HPDE6-E6E7 (cell line): ENCODE data around the gene AP2B1.
"Not testable (repeated sequence)": the region's sequence is repeated elsewhere in the genome, so short reads cannot be mapped to it uniquely, and the experiment has no call there.

Source experiments
- DNase-seq: peaks from one replicate; pipeline ENCODE4 v3.0.0; 2011; ENCODE audit warnings: missing footprints; ENCODE audit errors: extremely low spot score

The AP2B1 gene

DNA sequence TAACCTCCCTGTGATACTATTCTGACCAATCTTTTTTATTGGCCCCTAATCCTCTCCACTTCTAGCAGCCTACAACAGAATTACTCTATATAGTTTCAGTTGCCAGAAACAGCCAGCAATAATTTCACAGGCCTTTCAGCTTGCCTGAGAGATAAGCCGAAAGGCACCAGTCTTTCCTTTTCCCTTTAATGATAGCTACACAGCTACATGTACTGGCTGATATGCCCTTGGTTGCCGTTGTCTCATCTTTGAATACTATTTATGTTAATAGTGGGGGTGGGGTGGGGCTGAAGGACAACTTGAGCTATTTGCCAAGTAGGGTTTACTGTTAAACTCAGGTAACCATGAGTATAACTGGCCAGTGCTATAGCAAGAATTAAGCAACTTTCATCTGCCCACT, 108.5 kb downstream of the AP2B1 start:
- DNase-seq, result no peak

DNA sequence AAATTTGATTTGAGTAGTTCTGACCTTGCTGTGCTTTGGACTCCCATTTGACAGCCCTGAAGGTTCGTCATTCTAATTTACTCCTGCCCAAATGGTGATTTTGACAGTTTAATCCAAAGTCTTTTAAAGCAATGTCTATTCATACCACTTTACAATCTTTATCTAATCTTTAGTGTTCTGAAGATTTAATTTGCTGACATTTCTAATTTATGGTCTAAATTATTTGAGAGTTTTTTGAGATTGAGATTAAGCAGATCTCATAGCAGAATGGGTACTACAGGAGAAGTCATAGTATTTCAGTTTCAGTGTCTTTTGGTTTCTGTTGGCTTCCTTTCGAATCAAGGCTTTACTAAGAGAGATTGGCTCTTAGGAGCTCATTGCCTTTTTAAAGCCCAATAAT, 111.7 kb downstream of the AP2B1 start:
- no peak for DNase-seq

DNA sequence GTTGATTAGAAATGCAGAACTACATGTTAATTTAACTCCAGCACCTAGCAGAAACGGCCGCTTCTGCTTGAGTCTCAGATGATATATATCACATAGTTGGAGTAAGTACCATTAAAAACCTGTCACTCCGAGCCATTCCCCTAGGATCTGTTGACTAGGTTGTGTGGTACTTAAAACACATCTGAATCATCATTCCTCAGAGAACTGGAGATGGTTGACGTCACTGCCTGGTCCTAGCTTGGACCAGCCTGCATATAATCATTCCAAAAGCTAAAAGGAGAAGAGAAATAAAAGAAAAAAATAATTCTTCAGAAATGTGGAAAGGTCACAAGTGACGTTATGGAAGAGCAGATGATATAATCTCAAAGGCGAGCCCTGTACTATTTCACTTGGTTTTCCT, 113.0 kb downstream of the AP2B1 start:
- DNase-seq, result no peak

DNA sequence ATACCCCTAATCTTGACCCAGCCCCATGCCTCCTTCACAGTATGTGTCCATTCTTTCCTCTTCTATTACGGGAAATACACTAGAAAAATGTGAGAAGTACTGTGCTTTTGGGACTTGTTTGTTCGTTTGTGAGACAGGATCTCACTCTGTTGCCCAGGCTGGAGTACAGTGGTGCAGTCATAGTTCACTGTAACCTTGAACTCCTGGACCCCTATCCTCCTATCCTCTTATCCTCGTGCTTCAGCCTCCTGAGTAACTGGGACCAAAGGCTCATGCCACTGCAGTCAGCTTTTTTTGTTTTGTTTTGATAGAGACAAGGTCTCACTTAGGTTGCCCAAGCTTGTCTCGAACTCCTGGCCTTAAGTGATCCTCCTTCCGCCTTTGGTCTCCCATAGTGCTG, 114.4 kb downstream of the AP2B1 start:
- no peak for DNase-seq

DNA sequence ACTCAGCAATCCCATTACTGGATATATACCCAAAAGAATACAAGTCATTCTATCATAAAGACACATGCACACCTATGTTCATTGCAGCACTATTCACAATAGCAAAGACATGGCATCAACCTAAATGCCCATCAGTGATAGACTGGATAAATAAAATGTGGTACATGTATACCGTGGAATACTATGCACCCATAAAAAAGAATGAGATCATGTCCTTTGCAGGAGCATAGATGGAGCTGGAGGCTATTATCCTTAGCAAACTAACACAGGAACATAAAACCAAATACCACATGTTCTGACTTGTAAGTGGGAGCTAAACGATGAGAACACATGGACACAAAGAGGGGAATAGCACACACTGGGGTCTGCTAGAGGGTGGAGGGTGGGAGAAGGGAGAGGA, 116.2 kb downstream of the AP2B1 start:
- DNase-seq, result not testable (repeated sequence)

DNA sequence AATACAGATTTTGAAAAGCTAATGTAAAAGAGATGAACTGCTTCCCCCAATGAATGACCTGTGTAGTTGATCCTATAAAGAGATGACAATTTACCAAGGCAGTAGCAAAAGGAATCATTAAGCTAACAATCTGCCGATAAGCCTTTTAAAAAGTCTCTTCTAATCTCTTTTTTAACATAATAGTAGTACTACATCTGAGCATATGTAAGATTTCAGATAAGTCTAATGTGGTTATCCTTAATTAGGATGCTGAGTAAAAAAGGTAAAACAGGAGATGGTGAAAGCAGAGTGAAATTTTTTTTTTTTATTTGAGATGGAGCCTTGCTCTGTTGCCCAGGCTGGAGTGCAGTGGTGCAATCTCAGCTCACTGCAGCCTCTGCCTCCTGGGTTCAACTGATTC, 118.1 kb downstream of the AP2B1 start:
- no peak for DNase-seq

DNA sequence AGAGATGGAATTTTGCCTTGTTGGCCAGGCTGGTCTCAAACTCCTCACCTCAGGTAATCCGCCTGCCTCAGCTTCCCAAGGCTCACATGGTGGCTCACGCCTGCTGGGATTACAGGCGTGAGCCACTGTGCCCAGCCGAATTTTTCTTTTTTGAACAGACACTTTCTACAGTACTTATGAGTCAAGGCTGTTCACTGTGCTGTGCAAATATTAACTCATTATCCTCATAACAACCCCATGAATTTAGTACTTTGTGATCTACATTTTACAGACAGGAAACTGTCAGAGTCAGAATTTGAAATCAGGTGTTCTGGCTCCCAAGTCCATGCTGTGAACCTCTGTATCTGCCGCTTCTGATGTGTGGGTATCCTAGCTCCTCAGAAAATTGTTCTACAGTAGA, 118.6 kb downstream of the AP2B1 start:
- no peak for DNase-seq

DNA sequence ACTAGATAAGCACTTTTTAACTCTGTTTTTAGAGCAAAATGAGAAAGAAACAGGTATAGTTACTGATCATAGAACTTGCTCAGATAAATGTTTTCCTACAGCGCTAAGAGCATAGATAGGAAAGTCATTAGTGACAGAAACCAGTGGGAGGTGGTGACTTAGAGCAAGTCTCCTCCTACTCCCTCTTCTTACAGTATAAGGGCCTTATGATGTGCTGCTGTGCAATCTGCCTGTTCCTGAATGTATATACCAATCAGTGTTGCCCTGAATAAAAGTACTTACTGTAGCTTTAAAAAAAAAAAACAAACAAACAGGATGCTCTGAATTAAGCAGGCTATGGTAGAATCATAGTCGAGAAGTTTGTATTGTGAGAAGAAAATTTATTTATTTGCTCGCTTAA, 121.0 kb downstream of the AP2B1 start:
- no peak for DNase-seq

DNA sequence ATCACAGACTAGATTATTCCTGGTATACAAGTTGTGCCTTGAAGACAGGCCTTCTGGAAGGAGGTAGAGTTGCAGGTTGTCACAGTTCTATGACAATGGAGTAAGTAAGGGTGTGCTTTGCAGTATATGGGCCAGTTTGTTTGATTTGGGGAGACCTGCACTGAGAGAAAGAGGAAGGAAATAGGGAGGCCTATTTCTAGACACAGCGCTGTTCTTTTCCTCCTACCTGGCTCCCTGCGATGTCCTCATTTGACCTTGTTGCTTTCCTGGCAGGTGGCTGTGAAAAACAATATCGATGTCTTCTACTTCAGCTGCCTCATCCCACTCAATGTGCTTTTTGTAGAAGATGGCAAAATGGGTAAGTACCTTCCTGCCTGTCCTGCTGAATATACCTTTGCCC, 121.8 kb downstream of the AP2B1 start:
- DNase-seq, result no peak

DNA sequence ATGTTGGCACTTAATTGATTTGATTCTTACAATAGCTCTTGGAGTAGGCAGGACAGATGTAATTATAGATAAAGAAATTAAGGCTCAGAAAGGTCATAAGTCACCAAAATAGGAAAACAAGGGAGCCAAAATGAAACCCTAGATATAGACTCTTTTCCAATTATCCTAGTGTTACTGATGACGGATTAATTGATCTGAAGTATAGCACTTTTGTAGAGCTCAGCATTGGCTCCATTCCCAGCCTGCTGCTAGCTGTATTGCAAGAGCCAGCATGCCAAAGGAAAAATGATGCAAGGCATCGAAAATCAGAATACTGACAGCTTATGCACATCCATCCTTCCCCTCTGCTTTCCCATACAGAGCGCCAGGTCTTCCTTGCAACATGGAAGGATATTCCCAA, 122.8 kb downstream of the AP2B1 start:
- no peak for DNase-seq

DNA sequence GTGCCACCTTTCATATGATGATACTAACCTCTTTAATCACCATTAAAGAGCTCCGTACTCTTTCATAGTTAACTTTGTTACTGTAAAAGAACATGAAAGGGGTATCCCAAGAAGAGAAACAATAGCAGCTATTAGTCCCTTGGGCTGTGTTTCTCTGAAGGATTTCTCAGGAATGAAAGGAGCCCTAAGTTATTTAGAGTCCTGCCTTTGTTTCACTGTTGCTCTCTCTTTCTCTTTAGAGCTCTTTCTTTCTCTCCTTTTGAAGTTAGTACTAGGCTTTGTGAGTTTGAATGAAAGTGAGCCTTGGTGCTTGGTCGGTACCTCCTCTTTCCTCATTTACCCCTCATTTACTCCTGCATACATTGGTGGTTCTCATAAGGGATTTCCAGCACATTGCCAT, 123.8 kb downstream of the AP2B1 start:
- DNase-seq, result no peak

DNA sequence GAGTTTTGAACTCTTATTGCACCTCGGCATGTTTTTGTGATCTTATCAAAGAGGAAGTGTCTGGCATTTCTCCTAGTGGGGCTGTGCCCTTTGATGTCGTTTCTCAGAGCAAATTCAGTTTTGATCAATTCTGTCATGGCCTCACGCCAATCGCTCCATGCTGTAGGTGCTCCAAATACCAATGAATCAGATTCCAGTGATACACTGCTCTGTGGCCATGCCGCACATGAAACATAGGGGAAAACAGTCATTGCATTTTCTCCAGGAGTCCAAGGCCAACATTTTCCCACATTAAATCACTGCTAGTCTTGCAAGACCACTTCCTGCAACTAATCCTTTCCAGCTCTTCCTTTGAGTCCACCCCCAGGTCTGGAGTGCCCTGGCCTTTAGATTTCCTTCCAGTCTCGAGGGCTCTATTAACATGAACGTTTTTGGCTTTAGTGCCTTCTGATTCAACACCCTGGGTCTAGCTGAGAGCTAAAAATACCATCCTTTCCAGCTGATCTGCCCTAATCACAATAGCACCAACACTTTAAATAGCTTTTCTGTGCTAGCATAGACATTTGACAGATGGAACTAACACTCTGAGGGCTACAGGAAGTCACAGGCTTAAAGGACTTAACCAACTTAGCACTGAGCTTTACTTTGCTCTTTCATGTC, 126.1 kb downstream of the AP2B1 start:
- no peak for DNase-seq

DNA sequence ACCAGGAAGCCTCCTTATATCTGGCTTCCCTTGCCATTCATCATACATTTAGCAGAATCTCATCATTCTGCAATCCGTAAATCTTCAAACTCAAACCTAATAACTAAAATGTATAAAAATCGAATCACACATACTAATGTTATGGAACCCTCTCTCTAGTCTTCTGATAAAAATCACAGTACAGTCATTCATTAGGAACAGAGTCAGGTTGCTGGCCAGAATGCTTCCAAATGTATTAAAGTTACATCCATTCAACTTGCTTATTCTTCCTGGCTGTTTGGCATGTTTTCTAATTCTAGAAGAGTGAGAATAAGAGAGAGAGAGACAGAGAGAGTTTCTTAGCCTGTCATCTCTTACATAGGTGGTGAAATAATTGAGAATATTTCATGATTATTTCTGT, 127.9 kb downstream of the AP2B1 start:
- DNase-seq, result no peak

DNA sequence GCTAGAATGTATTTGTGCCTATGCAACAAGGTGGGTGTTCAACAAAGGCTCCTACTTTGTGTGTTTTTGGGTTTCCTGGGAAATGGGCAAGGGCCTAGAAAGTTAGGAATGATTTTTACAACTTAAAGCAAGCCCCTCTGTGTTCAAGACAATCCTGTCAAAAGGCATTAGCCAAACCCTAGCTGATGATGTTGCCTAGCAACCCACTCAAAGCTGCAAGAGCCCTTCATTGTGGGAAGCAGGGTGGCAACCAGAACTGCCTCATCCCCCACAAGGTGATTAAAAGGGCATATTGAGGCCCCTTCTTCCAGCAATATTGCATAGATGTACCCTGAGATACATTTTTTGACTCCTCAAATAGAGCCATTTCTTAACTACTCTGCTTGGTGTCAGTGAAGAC, 128.3 kb downstream of the AP2B1 start:
- DNase-seq, result no peak

DNA sequence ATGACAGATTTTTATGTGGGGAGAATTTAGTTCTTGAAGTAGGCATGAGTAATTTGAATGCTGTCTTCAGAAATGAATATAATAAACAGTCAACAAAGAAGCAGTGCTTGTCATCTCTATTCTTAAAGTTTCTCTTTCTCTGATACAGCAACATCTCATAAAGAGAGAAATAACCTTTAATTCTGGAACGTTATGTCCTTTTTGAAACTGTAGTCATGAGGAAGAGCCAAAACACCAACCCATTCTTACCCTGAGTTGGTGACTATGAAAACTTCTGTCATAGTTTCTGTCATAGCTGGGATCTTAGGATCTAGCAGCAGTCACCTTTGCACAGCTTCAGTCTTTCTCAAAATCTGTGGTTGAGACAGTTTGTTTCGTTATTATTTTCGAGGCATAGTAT, 129.1 kb downstream of the AP2B1 start:
- DNase-seq, result no peak

DNA sequence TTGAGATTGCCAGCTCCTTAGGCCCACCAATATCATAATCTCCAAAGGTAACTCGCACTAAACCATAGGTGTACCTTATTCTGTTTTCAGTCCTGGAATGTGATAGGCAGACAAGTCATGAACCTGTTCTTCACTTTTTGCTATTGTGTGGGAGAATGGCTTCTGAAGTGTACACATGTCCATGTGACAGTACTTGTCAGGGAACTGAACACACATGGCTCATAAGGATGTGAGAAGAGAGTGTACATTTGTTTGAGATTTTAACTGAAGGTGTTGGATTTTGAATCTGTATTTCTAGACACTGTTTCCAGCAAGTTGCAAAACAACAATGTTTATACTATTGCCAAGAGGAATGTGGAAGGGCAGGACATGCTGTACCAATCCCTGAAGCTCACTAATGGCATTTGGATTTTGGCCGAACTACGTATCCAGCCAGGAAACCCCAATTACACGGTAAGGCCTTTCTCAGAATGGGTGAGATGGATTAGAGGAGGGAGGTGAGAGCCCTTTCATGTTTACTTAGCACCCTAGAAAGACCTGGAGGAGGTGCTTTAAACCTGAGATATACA, 129.9 kb downstream of the AP2B1 start:
- no peak for DNase-seq

DNA sequence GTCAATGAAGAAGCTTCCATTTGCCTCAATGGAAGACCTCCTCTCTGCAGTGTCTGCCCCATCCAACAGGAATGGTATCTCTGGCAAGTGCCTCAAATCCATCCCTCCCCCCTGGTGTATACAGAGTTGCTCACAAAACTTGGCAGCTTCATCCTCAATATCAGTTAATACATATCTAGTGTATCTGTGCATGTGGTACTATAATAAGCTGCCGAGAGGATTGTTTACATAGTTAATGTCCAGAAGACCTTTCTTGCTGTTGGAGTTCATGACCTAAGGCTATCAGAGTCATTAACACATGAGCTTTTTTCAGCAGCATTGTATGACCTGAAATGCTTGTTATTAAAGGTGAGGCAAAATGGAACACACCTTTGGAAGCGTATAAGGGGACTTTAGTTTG, 130.4 kb downstream of the AP2B1 start:
- DNase-seq, result no peak

DNA sequence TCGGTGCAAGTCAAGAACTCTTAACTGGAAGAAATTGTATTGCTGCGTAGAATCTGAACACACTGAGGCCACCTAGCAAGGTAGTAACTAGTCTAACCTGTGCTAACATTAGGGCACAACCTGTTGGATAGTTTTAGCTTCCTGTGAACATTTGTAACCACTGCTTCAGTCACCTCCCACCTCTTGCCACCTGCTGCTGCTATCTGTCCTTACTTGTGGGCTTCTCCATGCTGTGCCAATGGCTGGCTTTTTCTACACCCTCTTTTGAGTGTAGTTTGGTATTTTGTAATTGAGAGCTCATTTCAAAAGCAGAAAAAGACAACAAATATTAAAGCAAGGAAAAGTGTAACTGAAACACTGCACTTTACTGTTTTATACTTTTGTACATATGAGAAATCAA, 136.6 kb downstream of the AP2B1 start:
- no peak for DNase-seq

DNA sequence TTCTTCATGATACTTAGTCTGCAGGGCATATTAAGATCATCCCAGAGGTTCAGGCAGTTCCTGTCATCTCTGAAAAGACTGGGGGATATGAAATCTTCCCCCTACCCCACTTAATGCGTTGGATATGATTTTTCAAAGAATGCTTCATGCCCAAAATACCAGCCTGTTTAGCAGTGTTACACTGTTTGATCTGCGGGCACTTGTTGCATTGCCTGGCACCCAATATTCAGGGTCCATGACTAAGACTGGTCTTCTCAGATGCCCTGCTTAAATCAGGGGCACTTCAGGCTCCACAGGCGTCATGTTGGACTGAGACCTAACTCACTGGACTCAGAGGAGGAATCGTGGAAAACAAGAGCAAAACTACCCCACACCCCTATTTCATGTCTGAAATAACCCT, 137.9 kb downstream of the AP2B1 start:
- no peak for DNase-seq

DNA sequence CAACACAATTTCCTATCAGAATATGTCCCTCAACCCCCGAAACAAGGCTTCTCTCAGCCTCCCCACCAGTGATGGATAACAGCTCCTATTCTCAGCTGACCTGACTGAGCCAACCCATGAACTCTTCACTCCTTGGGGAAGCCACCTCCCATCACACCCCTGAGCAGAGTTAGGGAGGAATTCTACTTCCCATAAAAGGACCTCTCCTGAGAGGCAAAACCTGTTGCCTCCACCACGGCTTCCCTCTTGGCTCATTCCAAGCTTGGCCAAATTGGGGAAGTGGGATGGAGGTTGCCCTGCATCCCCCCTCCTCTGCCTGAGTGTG, 138.6 kb downstream of the AP2B1 start:
- DNase-seq, result no peak

DNA sequence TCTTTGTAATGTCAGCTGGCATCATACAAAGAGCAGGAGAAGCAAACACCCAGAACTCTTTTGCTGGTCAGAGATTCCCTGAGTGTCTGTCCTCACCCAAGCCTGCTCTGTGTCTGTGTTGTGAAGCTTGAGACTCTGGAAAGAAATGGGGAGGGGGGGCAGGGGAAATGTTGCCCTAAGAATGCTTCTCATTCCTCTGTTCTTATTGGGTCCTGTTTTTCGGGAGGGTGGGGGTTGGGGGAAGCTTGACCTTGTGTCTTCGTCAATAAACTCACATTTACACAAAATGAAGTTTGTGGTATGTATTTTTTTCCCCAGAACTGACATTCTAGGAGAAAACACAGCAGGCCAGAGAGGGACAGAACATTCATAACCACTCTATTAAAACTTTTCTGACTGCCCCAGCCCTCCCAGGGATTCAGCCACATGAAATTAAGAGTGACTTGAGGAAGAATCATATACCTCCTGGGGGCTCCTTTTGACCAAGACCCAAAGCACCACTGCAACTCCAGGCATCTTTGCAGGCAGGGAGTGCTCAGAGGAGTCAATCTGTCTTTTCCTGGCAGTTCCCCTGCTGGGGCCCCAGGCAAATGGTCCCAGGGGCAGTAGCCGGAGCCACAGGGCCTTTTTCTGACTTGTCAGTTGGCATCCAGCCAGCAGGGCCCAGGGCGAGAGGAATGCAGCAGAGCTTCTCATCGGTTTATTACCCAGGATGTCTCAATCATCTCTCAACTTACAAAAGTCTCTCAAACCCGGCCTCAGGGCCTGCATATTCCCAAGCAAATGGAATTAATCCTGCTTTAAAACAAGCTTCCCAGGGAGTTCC, 139.2 kb downstream of the AP2B1 start:
- DNase-seq, result peak; percentile 37

DNA sequence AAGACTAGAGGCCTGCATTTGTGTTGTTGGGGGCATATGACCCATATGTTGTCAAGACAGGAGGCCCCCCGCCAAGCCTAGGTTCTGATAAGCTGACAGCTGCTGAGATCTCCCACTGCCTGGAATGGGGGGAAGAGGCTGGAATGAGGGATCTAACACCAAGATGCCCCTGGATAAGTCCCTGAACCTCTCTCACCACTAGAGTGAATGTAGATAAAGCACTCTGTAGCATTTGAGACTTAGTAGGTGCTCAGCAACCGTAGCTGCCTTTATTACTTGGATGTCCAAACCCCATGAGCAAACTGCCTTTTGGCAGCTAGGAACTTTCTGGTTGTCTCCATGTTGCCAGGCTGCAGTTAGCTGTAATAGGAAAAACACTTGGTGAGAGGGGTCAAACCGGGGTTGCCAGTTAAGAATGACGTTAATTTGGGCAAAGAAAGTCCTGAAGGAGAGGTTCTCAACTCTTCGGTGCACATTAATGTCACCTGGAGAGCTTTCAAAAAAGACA, 139.9 kb downstream of the AP2B1 start:
- no peak for DNase-seq

DNA sequence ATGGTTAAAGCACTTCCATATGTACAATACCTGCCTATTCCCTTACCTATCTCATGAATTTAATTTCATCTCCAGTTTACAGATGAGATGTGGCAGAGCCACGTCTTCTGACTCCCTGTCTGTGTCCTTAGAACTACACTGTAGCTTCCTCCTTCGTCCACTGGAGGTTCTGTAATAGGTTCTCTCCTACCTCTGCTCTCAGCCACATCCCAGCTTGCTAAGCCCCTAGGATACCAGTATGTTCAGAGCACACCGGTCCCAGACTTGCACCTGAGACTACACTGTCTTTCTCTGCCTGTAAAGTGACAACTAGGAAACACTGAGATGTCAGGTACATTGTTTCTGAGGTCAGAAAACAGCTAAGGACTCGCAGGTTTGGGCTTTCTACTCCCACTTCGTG, 140.5 kb downstream of the AP2B1 start:
- no peak for DNase-seq
